CD4-positive, CD25-positive, alpha-beta regulatory T cell (primary cell): ENCODE results near the gene LRCH3. TPM values are rescaled to one million over a fixed set of nuclear protein-coding genes. Genes with fewer than 3 reads are reported as not detected.
A peak's percentile ranks its signal among the peaks of the same experiment; 100 is the strongest.

Source experiments
- ATAC-seq, 2 donors: fragments of 150-1000 bp; cut with Tn5 transposase; one replicate each; pipeline ENCODE4 v1.10.0; 2021; ENCODE audit warnings: low read depth in 2 of 2, moderate number of reproducible peaks in 2 of 2, moderate library complexity in 1 of 2
- DNase-seq, 3 donors: peaks; one replicate each; pipeline versions ENCODE4 v3.0.0 to v3.0.0-alpha.2; 2012 to 2022; ENCODE audit warnings: mixed read lengths in 1 of 3
- H3K27ac ChIP-seq: one replicate; pipeline ENCODE4 v1.7.0; 2013; ENCODE audit warnings: mild to moderate bottlenecking, low read length; ENCODE audit not compliant: insufficient read depth, poor library complexity, severe bottlenecking
- H3K27me3 ChIP-seq: one replicate; pipeline ENCODE4 v1.7.0; 2013; ENCODE audit warnings: low read length; ENCODE audit not compliant: control insufficient read depth, insufficient read depth
- H3K36me3 ChIP-seq: one replicate; pipeline ENCODE4 v1.7.0; 2013; ENCODE audit warnings: mild to moderate bottlenecking, low read length, moderate library complexity; ENCODE audit not compliant: control insufficient read depth, insufficient read depth
- H3K4me1 ChIP-seq: 2 replicates; pipeline ENCODE4 v1.7.0; 2013; ENCODE audit warnings: mild to moderate bottlenecking, low read length; ENCODE audit not compliant: insufficient read depth, control insufficient read depth, poor library complexity, severe bottlenecking
- H3K4me3 ChIP-seq: one replicate; pipeline ENCODE4 v1.7.0; 2013; ENCODE audit warnings: low read depth, mild to moderate bottlenecking, low read length, moderate library complexity
- H3K9me3 ChIP-seq, 2 experiments: 1 replicate in 1 of 2; 2 replicates in 1 of 2; pipeline ENCODE4 v1.7.0; 2013; ENCODE audit warnings: low read length in 2 of 2, mild to moderate bottlenecking in 1 of 2, moderate library complexity in 1 of 2; ENCODE audit not compliant: control insufficient read depth in 2 of 2
- H3K27ac Mint-ChIP-seq, 3 donors: one replicate each; pipeline ENCODE4 v1.8.0; 2020 to 2022; ENCODE audit warnings: mild to moderate bottlenecking in 3 of 3, mixed read lengths in 3 of 3, moderate library complexity in 2 of 3
- H3K27me3 Mint-ChIP-seq: one replicate; pipeline ENCODE4 v1.8.0; 2022; ENCODE audit warnings: mild to moderate bottlenecking, mixed read lengths
- H3K36me3 Mint-ChIP-seq: one replicate; pipeline ENCODE4 v1.8.0; 2020; ENCODE audit warnings: mixed read lengths
- H3K4me1 Mint-ChIP-seq, 4 donors: one replicate each; pipeline ENCODE4 v1.8.0; 2020 to 2022; ENCODE audit warnings: mixed read lengths in 4 of 4, mild to moderate bottlenecking in 1 of 4
- H3K4me3 Mint-ChIP-seq, 4 donors: one replicate each; pipeline ENCODE4 v1.8.0; 2020 to 2022; ENCODE audit warnings: mild to moderate bottlenecking in 4 of 4, mixed read lengths in 4 of 4, moderate library complexity in 3 of 4
- H3K9me3 Mint-ChIP-seq, 7 donors: one replicate each; pipeline ENCODE4 v1.8.0; 2020 to 2022; ENCODE audit warnings: mixed read lengths in 7 of 7, mild to moderate bottlenecking in 3 of 7, moderate library complexity in 2 of 7
- polyA plus RNA-seq, 4 donors: library from polyadenylated mRNA; unstranded; fragments of 300-500 nt; fragmentation: Illumina TruSeq; gene quantifications; one replicate each; pipeline ENCODE4 v1.2.3, GENCODE V29; 2021
- total RNA-seq: library from RNA; stranded (reverse); gene quantifications from one replicate; pipeline ENCODE4 v1.2.3, GENCODE V29; 2022

LRCH3 gene
- total and polyA plus RNA-seq, 5 donors from 2014 or later: 12.2 to 66.1 (median 17.5) TPM

DNA sequence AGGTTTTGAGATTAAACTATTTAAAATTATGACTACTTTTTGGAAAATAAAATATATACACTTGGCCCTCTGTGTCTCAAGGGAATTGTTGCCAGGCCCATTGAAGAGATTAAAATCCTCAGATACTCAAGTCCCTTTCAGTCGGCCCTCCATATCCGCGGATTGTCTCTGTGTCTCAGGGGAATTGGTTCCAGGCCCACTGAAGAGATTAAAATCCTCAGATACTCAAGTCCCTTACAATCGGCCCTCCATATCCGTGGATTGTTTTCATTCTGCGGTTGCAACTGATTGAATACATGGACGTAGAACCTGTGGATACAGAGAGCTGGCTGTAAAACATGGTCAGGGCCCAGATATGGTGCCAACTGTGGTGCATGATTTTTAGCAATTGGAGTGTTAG lies 15.7 kb upstream of the LRCH3 start:
- Histone ChIP-seq H3K27me3 (no peaks in the 10 kb centered on the region), H3K27ac (no peak overlapping the region), H3K36me3 (peaks cover 90% of the 10 kb centered on the region), H3K9me3 (no peaks in the 10 kb centered on the region), H3K4me3 (no peak overlapping the region), H3K4me1 (no peaks in the 10 kb centered on the region)
- H3K9me3 Mint-ChIP-seq: peaks cover 0 to 1% (median 0%) of the 10 kb centered on the region in 7 donors
- H3K4me3 Mint-ChIP-seq: no peak overlapping the region
- H3K27me3 Mint-ChIP-seq: no peaks in the 10 kb centered on the region
- DNase-seq: no peak
- ATAC-seq: no peak
- peaks cover 0 to 5% (median 0%) of the 10 kb centered on the region in 4 donors for H3K4me1 Mint-ChIP-seq
- peak overlapping the region in 1 of 3 donors; percentile 15 for H3K27ac Mint-ChIP-seq
- H3K36me3 Mint-ChIP-seq: peaks cover 38% of the 10 kb centered on the region

DNA sequence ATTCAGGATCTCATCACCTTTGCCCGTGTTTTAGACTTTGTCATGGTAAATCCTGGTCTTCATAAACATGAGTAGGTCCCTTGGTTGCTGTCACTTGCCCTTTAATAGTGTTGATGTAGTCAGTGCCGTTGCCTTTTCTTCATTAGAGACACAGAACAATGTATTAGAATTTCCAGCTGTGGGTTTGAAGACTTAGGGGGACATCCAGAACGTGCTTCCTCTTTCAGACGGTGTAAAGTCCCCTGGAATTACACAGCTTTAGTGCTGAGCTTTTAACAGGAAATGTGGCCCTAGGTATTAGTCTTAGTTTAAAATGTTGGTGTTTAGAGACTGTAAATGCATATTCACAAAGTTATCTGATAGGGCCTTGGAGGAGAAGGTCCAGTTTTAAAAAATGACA lies 8.8 kb upstream of the LRCH3 start:
- H3K36me3 Mint-ChIP-seq: peaks cover 19% of the 10 kb centered on the region
- H3K27me3 ChIP-seq: no peaks in the 10 kb centered on the region
- no peak overlapping the region for H3K4me3 ChIP-seq
- H3K36me3 ChIP-seq: peaks cover 47% of the 10 kb centered on the region
- H3K27ac Mint-ChIP-seq: peak overlapping the region in 2 of 3 donors; percentile 10 to 69
- H3K9me3 ChIP-seq: no peaks in the 10 kb centered on the region
- no peaks in the 10 kb centered on the region for H3K9me3 Mint-ChIP-seq
- no peak overlapping the region for H3K27ac ChIP-seq
- no peaks in the 10 kb centered on the region for H3K27me3 Mint-ChIP-seq
- ATAC-seq: peak in 1 of 2 donors; percentile 31
- H3K4me3 Mint-ChIP-seq: no peak overlapping the region
- H3K4me1 Mint-ChIP-seq: peaks cover 5 to 18% (median 15%) of the 10 kb centered on the region in 4 donors
- DNase-seq: no peak
- no peaks in the 10 kb centered on the region for H3K4me1 ChIP-seq

DNA sequence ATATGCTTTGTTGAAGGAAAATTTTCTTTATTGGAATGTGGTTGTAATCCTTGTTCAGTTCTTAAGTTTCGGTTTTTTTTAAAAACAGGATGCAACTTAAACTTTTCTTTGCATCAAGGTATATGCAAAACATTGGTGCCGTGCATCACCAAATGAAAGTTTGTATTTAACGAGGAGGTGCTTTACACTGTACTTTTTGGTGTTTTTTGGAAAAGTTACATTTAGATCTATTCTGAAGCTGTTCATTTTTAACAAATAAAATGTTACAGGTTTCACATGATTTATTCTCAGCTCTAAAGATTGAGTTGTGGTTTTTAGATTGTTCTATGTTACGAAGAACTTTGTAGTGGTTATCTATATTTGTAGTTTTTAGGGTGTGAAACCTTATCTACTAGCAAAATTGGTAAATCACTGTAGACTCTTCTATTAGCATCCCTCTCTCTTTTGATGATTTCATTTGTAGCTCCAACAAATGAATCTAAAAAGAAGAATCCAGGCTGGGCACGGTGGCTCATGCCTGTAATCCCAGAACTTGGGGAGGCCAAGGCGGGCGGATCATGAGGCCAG lies 7.0 kb upstream of the LRCH3 start:
- peaks cover 14% of the 10 kb centered on the region for H3K36me3 Mint-ChIP-seq
- no peaks in the 10 kb centered on the region for H3K9me3 Mint-ChIP-seq
- peaks cover 29% of the 10 kb centered on the region for H3K36me3 ChIP-seq
- peaks cover 9 to 24% (median 20%) of the 10 kb centered on the region in 4 donors for H3K4me1 Mint-ChIP-seq
- no peaks in the 10 kb centered on the region for H3K27me3 ChIP-seq
- no peak overlapping the region for H3K27ac ChIP-seq
- H3K4me3 ChIP-seq: peak overlapping the region; percentile 19
- no peak for DNase-seq
- no peaks in the 10 kb centered on the region for H3K9me3 ChIP-seq
- no peak overlapping the region for H3K4me3 Mint-ChIP-seq
- H3K27ac Mint-ChIP-seq: peak overlapping the region; percentile 64 to 83 (median 74)
- no peaks in the 10 kb centered on the region for H3K4me1 ChIP-seq
- H3K27me3 Mint-ChIP-seq: no peaks in the 10 kb centered on the region
- ATAC-seq: no peak

DNA sequence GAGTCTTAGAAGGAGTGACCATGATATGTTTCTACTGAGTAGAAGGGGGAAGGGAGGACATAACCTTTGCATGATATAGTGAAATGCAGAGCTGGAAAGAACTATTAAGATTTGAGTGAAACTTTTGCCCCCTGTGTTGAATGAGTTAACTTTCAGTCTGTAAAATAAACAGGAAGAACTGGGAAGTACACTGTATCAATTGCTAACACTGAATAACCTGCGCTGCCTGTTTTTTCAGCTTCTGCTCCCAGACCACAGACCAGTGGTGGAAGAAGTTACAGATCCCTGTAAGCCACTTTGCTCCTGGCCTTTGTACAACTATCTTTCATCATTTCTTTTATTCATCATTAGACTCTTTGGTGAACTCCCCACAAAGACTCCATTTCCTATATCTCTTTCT lies 3.6 kb upstream of the LRCH3 start:
- H3K9me3 ChIP-seq: no peaks in the 10 kb centered on the region
- H3K36me3 ChIP-seq: peaks cover 2% of the 10 kb centered on the region
- Mint-ChIP-seq H3K4me3 (peak overlapping the region in 2 of 4 donors; percentile 11 to 78), H3K9me3 (no peaks in the 10 kb centered on the region), H3K4me1 (peaks cover 16 to 33% (median 24%) of the 10 kb centered on the region in 4 donors), H3K27me3 (no peaks in the 10 kb centered on the region), H3K36me3 (peaks cover 1% of the 10 kb centered on the region), H3K27ac (peak overlapping the region in 1 of 3 donors; percentile 59)
- ATAC-seq: no peak
- H3K4me1 ChIP-seq: no peaks in the 10 kb centered on the region
- H3K4me3 ChIP-seq: no peak overlapping the region
- no peak for DNase-seq
- no peaks in the 10 kb centered on the region for H3K27me3 ChIP-seq
- no peak overlapping the region for H3K27ac ChIP-seq

DNA sequence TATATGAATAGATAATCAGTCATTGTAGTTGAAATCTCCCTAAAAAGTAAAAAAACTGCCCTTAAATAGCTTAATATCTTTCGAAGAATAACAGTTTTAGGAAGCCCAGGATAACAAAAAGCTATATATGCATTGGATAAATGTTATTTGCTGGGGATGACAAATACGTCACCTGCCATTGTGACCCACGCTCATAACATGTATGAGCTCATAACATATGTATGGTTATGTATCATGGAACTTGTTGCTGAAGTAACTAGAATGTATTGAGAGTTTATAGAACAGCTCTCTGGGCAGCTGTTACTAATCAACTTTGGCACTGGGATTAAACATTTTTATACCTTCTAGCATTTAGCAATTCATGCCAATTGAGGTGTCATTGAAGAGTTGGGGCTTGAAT lies 1.7 kb upstream of the LRCH3 start:
- H3K4me3 Mint-ChIP-seq: peak overlapping the region in 2 of 4 donors; percentile 93
- H3K27ac Mint-ChIP-seq: peak overlapping the region in 1 of 3 donors; percentile 97
- H3K9me3 ChIP-seq: no peaks in the 10 kb centered on the region
- no peaks in the 10 kb centered on the region for H3K36me3 Mint-ChIP-seq
- no peaks in the 10 kb centered on the region for H3K27me3 ChIP-seq
- no peaks in the 10 kb centered on the region for H3K9me3 Mint-ChIP-seq
- H3K27me3 Mint-ChIP-seq: no peaks in the 10 kb centered on the region
- ATAC-seq (no peak), DNase-seq (no peak)
- H3K4me1 ChIP-seq: peaks cover 18% of the 10 kb centered on the region
- H3K36me3 ChIP-seq: no peaks in the 10 kb centered on the region
- no peak overlapping the region for H3K4me3 ChIP-seq
- H3K4me1 Mint-ChIP-seq: peaks cover 23 to 38% (median 33%) of the 10 kb centered on the region in 4 donors
- H3K27ac ChIP-seq: no peak overlapping the region

DNA sequence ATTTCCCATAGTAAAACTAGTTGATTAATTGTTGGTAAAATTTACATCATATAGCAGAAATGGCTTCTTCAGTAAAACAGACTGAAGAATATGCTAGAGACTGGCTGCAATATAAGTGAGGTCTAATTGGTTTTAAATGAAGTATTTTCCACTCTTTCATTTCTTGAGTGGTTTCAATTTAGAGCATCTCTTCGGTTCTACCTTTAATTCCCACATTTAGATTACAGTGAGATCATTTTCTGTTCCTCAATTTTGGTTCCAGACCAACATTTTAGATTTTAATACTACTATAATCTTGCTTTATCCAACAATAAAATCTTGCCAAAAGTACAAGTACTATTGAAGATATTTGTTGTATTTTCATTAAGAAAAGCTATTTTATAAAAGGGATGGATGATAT lies 1.0 kb upstream of the LRCH3 start:
- no peak for ATAC-seq
- Mint-ChIP-seq H3K4me3 (peak overlapping the region; percentile 93 to 96 (median 94)), H3K36me3 (no peaks in the 10 kb centered on the region), H3K9me3 (no peaks in the 10 kb centered on the region), H3K27ac (peak overlapping the region; percentile 97 to 98 (median 97)), H3K4me1 (peaks cover 27 to 38% (median 34%) of the 10 kb centered on the region in 4 donors), H3K27me3 (no peaks in the 10 kb centered on the region)
- Histone ChIP-seq H3K4me3 (no peak overlapping the region), H3K36me3 (no peaks in the 10 kb centered on the region), H3K27ac (peak overlapping the region; percentile 27), H3K27me3 (no peaks in the 10 kb centered on the region), H3K9me3 (no peaks in the 10 kb centered on the region), H3K4me1 (peaks cover 18% of the 10 kb centered on the region)
- no peak for DNase-seq

DNA sequence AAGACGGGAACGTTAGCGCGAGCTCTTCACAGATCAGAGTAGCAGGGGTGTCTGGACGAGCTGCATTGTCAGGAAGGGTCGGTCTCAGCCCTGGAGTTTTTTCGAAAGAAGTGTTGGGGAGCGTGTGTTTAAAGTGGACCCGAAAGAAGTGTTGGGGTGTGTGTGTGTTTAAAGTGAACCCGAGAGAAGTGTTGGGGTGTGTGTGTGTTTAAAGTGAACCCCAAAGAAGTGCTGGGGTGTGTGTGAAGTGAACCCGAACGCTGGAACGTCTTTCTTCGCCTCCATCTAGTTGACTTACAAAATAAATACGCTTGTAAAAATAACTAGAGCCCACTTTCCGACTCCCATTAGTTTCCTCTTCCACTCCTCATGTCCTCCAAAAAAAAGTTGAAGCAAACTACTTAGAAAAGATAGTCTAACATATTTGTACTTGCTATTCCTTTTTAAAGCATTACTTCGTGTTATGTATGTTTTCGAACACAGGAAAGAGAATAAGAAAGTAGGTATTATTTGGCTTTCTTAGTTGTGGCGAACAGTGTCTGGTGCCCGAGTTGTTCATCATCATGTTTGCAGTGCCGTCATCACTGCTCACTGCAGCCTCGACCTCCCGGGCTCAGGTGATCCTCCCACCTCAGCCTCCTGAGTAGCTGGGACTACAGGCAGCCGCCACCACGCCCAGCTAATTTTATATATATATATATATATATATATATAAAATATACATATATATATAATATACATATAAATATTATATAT lies 1.0 kb downstream of the LRCH3 start:
- Histone ChIP-seq H3K4me1 (peaks cover 18% of the 10 kb centered on the region), H3K4me3 (peak overlapping the region; percentile 96), H3K9me3 (no peaks in the 10 kb centered on the region), H3K27me3 (no peaks in the 10 kb centered on the region), H3K27ac (peak overlapping the region; percentile 91), H3K36me3 (no peaks in the 10 kb centered on the region)
- Mint-ChIP-seq H3K9me3 (no peaks in the 10 kb centered on the region), H3K27me3 (no peaks in the 10 kb centered on the region), H3K4me1 (peaks cover 40 to 54% (median 46%) of the 10 kb centered on the region in 4 donors), H3K4me3 (peak overlapping the region; percentile 93 to 100 (median 96)), H3K36me3 (no peaks in the 10 kb centered on the region), H3K27ac (peak overlapping the region; percentile 97 to 100 (median 98))
- ATAC-seq (peak; percentile 27 to 30), DNase-seq (peak; percentile 26 to 71 (median 51))
